ENCODE results near the gene SEL1L3.

DNA sequence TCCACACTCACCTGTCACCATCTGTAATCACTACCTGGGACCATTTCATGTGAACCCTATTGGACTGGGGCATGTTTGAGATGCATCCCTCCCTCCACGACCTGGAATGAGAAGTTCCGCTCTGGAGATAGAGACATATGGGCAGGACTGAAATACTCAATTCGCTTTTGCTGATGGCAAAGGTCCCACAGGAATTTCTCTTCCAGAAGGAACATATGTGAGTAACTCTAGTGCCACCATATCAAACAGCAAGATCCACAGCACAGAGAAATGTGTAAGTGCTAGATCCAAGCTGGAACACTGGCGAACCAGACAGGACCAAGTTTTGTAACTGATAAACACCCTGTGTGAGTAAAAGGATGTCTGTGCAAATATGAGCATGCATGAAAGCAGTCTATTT lies 43.9 kb downstream of the SEL1L3 start:
- TF ChIP-seq, protein P1, sequence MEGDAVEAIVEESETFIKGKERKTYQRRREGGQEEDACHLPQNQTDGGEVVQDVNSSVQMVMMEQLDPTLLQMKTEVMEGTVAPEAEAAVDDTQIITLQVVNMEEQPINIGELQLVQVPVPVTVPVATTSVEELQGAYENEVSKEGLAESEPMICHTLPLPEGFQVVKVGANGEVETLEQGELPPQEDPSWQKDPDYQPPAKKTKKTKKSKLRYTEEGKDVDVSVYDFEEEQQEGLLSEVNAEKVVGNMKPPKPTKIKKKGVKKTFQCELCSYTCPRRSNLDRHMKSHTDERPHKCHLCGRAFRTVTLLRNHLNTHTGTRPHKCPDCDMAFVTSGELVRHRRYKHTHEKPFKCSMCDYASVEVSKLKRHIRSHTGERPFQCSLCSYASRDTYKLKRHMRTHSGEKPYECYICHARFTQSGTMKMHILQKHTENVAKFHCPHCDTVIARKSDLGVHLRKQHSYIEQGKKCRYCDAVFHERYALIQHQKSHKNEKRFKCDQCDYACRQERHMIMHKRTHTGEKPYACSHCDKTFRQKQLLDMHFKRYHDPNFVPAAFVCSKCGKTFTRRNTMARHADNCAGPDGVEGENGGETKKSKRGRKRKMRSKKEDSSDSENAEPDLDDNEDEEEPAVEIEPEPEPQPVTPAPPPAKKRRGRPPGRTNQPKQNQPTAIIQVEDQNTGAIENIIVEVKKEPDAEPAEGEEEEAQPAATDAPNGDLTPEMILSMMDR (IDR thresholded peaks at IDR 0.05), result no peak
- TF ChIP-seq ZFX (IDR thresholded peaks at IDR 0.05; ENCODE audit: borderline replicate concordance), result no peak
